HuH-7.5 (cell line): ENCODE data around the gene FGD2.

ENCODE experiments used
- DNase-seq: peaks from one replicate; pipeline ENCODE4 v3.0.0; 2011; ENCODE audit warnings: low spot score

FGD2 gene, protein sequence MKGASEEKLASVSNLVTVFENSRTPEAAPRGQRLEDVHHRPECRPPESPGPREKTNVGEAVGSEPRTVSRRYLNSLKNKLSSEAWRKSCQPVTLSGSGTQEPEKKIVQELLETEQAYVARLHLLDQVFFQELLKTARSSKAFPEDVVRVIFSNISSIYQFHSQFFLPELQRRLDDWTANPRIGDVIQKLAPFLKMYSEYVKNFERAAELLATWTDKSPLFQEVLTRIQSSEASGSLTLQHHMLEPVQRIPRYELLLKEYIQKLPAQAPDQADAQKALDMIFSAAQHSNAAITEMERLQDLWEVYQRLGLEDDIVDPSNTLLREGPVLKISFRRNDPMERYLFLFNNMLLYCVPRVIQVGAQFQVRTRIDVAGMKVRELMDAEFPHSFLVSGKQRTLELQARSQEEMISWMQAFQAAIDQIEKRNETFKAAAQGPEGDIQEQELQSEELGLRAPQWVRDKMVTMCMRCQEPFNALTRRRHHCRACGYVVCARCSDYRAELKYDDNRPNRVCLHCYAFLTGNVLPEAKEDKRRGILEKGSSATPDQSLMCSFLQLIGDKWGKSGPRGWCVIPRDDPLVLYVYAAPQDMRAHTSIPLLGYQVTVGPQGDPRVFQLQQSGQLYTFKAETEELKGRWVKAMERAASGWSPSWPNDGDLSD

DNA sequence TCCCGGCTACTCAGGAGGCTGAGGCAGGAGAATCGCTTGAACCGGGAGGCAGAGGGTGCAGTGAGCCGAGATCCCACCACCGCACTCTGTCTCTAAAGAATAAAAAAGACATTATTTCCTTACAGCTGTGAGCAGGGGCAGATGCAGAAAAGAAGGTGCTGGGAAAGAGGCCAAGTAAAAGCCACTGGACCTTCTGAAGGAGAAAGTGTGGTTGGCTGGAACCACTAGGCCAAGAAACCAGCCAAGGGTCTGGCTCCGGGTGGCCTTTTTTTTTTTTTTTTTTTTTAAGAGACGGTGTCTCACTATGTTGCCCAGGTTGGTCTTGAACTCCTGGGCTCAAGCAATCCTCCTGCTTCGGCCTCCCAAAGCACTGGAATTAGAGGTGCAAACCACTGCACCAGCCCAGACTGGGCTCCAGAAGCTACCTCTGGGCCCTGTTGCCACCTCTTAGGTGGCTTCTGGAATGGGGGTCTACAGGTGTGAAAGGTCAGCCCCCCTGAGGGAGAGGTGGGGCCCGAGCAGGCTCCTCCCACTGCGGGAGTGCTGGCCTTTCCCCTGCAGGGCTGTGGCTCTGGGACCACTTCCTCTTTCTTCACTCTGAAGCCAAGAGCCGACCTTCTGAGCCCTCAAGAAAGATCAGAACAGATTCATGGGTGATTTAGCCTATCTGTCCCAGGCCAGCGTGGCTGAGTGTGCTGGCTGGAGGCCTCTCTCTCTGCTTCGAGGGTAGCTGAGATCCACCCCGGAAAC lies at the start of gene FGD2:
TSS of gene FGD2 (plus strand) at position 595 of the 750 bp plus-strand sequence. CDS start 163 bp downstream, outside the sequence.
- no peak for DNase-seq

DNA sequence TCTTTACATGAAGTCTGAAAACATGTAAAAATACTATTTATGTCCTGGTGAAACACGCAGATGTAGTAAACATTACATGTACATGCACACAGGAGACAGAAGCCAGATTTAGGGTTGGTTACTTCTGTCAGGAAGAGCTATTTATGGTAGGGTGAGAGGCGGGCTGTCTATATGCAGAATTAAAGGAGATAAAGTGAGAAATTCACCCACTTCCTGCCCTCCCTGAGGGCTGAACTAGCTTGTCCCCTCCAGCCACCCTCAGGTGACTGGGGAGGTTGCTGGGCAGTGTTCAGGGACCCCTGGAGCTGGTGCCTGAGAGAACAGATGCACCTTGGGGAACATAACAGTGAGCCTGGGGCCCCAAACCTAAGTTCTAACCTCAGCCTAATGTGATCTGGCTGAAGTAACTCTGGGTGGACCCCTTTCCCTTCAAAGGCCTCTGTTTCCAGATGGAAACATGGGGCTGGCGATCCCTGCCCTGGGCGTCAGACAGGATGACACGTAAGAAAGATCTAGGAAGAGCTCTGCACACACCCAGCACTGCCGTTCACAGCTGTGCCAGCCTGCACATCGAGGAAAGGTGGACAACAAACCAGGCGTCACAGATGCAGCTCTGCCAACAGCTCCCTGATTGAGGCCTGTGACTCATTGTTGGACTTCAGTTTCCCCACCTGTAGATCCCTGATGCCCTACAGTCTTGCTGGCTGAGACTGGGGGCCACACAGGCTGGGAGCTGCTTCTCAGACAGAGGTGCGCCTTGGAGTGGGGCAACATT lies 49.6 kb upstream of the FGD2 start:
- DNase-seq, result no peak

DNA sequence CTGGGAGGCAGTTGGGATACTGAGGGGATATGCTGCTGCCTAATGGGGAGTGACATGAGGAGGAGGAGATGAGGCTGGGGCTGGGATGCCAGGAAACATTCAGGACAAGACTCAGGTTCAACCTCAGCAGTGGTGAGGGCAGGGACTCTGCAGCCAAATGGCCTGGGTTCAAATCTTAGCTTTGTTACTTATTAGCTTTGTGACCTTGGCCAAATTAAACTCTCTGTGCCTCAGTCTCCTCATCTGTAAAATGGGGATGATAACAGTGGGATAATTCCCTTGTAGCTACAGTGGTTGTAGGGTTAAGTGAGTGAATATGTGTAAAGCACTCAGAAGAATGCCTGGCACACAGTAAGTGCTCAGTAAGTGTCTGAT lies 49.0 kb upstream of the FGD2 start:
- DNase-seq, result no peak

DNA sequence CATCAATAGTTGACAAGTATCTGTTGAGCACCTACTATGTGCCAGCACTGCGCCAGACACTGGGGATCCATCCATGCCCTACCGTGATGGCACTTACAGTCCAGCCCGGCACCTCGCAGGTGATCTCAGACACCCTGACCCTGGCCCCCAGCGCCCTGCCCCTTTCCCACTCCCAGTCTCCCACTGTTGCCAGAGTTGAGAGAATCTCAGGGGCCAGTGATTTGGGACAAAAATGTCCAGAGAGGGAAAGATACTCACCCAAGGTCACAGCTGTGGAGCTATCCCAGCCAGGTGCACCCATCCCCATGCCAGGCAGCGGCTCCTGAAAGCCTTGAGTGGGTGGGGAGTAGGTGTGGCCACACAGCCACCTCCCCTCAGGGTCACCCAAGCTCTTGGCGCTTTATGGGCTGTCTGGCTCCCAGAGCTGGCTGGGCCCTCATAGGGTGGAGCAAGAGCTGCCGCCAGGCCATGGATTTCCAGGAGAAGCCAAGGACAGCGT lies 47.6 kb upstream of the FGD2 start:
- DNase-seq, result no peak

DNA sequence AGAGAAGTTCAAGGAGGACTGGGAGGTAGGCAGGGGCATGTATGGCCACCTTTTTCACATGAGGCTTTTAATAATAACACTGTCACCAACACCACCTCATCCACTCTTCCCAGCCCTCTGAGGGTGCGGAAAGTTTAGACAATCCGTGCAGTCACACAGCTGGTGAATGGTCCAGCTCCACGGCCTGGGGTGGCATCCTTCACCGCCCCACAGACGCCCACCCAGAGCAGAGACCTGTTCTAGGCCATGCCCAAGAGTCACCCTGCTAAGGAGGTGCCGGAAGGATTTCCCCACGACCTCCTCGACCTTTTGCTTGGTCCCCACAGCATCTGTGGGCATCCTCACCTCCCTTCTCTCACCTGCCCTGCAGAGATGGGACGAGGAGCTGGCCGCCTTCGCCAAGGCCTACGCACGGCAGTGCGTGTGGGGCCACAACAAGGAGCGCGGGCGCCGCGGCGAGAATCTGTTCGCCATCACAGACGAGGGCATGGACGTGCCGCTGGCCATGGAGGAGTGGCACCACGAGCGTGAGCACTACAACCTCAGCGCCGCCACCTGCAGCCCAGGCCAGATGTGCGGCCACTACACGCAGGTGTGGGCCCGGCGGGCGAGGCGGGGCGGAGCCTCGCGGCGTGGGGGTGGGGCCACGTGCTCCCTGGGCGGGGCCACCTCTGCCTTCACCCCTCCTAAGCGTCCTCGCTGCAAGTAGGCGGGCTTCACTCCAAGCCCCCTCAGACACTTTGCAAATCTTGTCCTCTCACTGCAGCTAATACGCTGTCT lies 46.5 kb upstream of the FGD2 start:
- no peak for DNase-seq

DNA sequence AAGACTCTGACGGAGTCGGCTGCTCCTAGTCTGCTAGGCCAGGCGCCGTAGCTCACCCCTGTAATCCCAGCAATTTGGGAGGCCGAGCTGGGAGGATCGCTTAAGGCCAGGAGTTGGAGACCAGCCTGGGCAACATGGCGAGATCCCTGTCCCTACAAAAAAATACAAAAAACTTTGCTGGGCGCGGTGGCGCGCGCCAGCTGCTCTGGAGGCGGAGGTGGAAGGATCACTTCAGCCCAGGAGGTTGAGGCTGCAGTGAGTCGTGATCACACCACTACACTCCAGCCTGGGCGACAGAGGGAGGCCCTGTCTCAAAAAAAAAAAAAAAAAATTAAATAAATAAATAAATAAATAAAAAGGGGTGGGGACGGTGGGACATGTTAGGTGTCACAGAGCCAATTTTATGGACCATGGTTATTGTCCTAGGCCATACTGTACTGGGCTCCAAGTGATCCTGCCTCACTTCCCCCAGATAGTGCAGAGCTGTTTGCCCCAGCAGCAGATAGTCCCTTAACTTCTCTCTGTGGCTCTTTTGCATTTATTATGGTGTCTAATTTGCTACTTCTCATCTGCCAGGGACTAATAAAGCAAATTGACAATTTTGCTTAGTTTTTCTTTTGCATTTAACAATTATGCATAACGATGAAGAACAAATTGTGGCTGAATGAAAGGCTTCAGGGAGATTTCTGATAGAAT lies 45.8 kb upstream of the FGD2 start:
- no peak for DNase-seq

DNA sequence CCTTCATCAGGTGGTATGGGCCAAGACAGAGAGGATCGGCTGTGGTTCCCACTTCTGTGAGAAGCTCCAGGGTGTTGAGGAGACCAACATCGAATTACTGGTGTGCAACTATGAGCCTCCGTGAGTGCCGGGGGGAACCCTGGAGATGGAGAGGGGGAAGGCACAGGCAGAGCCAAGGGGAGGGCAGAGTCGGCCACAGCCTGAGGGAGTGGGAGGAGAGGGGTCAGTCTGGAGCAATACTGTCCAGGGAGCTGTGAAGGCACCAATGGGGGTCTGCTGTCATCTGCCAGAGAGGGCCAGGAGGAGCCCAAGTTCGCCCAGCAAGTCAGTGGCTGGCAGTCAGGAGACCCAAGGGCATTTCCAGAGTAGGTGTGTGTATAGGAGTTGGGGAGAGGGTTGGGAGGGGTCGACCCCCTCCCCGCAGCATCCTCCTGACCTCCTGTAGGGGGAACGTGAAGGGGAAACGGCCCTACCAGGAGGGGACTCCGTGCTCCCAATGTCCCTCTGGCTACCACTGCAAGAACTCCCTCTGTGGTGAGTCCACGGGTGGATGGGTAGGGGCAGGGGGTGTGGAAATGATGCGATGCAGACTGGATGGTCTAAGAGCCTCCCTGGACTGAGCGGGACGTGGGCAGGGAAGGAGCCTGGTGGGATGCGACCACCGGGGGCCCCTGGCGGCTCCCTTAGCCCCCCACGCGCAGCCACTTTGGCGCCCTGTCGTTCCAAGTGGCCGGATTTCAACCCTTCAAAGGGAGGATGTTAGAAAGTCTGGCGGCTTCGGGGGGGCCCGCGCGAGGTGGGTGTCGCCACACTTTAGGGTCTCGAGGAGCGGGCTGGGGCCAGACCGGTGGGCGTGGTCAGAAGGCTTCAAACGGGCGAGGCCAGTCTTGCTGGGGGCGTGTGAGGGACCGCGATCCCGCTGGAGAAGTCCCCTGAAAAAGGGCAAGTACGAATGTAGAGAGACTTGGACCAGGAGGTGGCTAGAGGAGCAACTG lies 43.7 kb upstream of the FGD2 start:
- DNase-seq, result no peak

DNA sequence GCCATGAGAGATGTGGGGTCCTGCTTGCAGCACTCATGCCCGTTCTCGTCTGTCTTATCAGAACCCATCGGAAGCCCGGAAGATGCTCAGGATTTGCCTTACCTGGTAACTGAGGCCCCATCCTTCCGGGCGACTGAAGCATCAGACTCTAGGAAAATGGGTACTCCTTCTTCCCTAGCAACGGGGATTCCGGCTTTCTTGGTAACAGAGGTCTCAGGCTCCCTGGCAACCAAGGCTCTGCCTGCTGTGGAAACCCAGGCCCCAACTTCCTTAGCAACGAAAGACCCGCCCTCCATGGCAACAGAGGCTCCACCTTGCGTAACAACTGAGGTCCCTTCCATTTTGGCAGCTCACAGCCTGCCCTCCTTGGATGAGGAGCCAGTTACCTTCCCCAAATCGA lies 42.6 kb upstream of the FGD2 start:
- no peak for DNase-seq

DNA sequence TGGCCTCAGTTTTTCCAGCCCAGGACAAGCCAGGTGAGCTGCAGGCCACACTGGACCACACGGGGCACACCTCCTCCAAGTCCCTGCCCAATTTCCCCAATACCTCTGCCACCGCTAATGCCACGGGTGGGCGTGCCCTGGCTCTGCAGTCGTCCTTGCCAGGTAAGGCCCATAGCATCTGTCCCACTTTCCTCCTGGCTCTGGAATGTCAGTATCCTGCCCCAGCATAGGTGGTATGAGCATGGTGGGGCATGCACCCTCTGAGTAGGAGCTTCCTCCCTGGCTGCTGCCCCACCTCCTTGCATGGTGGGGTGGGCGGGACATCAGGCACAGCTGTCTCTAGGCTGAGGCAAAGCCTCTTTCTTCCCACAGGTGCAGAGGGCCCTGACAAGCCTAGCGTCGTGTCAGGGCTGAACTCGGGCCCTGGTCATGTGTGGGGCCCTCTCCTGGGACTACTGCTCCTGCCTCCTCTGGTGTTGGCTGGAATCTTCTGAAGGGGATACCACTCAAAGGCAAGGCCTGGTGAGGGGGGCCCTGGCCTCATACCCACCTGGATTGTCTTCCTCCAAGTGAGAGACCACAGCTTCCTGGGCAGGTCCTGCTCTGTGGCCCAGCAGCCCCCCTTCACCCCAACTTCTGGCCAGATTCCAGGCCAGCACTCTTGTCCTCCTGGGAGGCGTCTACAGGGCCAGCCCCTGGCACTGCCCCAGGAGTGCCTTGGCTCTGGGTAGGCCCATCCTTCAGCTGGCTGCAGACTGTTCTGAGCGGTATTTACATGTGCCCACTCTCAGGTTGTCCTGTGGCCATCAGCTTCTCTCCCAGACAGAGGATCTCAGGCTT lies 41.8 kb upstream of the FGD2 start:
- no peak for DNase-seq

DNA sequence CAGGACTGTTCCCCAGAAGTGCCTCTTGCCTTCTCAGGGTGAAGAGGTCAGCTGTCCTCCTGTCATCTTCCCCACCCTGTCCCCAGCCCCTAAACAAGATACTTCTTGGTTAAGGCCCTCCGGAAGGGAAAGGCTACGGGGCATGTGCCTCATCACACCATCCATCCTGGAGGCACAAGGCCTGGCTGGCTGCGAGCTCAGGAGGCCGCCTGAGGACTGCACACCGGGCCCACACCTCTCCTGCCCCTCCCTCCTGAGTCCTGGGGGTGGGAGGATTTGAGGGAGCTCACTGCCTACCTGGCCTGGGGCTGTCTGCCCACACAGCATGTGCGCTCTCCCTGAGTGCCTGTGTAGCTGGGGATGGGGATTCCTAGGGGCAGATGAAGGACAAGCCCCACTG lies 41.1 kb upstream of the FGD2 start:
- no peak for DNase-seq

DNA sequence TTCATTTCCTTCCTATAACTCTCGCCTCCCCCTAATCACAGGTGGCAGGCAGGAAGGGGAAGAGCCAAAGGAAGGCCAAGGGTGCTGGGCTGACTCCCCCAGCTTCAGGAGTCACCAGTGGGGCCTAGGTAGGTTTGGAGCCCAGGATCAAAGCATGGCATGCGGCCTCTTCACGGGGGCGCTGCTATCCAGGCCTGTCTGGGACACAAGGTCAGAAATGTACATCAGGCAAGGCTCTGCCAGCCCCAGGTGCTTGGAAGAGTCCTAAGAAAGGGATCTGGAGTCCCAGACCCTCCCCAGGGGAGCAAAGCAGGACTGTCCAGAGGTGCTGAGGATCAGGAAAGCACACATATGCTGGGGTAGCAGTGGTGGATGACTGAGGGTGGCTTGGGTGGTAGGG lies 40.5 kb upstream of the FGD2 start:
- no peak for DNase-seq

DNA sequence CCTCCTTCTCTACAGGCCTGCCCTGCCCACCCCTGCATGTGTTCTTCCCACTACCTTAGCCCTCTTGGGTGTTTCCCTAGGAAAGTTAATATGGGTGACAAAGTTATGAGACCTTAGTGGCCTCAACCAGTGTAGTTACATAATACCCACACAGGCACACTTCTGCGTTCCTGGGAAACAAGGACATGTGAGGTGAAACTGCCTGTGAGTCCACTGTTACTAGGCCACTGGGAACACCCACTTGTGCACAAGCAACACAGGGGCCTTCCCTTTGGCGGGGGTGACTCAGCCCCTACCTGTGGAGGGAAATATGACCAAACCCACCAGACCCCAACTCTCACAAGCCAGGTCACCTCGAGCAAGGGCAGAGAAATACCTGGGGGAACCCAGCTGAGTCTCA lies 38.2 kb upstream of the FGD2 start:
- DNase-seq, result no peak

DNA sequence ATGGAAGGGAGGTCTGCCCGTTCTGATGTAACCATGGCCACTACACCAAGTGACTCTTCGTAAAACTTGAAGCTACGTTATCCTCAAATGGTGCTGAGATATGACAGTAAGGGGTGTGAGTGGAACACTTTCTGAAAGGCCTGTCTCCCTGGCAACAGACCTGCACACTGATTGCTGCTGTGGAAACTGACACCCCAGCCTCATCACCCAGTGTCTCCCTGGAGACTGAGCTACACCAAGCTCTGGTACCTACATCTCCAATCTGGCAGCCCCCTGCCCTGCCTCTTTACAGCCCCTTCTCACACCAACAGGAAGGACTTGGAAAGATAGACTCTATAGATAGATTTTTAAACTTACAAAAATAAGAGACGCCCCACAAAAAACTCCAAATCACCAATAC lies 37.7 kb upstream of the FGD2 start:
- DNase-seq, result no peak

DNA sequence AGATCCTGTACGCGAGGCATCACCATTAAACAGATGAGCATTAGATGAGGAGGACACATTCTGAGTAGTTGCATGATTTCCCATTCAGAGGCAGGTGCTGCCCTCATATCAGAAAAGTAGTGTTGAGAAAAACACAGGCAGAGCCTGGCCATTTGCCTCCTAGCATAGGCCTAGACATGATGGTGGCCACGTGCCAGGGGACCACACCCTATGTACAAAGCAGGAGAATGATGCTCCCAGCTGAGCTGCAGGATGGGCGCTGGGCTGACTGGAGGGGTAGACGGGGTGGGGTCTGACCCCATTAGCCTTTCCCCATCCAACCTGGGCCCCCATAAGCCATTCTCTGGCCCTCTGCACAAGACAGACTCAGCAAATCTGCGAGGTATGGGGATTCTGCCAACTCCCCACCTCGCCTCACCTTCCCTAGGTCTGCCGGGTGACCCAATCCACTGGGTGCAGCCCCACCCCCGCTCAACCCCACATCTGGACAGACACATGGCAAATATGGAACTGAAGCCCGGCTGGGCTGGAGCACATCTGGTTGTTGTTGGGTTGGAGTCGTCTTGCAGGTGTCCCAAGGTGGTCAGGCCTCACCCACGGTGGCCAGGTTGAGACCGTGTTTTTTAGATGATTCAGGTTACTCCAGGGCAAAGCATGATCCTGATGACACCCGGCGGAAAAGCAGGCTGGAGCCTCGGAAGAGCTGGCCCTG lies 37.0 kb upstream of the FGD2 start:
- no peak for DNase-seq

DNA sequence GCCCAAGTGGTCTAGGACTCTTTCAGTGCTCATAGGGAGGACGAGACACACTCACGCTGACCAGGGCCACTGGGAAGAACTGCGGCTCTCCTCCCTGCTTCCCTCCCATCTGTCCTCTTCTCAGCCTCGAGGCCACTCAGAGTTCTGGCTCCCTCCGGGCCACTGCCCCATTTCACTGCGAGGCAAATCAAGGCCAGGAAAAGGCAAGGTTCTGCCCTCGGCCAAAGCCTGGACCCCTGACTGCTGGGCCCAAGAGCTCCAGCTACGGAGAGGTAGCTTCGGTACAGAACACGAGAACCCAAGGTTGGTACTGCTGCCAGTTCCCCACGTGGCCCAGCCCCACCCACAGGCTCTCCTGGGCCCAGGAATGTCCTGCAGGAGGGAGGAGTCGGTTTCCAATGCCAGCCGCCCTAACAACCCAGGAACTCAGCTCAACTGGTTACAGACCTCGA lies 36.2 kb upstream of the FGD2 start:
- no peak for DNase-seq

DNA sequence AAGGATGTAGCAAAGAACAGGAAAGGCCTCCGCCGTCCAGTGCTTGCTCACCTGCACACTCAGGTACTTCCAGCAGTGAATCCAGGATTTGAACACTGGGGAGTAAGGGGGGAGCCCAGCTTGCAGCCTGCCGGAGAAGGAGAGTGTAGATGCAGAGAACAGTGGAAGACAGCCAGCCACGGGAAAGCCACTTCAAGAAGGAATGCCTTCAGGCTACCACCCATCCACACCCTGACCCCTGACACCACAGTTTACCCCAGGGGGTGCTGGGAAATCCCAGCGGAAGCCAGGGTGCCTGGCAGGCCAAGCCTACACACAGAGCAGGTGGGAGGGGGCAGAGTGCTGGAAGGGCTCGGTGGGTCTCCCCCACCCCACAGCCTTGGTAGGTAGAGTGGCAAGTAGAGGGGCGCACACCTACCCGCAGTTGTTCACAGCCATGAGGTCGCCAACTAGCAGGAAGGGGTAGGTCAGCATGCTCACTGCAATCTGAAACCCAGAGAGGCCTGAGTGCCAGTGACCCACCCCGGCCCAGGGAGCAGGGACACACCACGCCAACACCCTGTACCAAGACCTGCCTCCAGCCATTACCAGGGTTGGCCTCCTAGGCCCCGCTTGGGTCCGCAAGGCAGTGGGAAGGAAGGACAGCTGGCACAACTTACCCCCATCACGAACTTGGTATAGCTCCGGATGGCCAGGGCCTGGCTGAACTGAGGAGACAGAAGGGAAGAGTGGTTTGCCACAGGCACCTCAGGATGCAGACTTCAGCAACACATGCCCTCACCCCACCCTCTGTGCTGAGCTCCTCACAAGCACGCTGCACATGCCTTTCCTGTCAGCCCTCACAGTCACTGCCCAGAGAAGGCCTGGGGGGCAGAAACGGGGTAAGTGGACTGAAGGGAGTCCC lies 35.2 kb upstream of the FGD2 start:
- no peak for DNase-seq
